ENCODE data around the gene ACVRL1. TPM values are rescaled to one million over a fixed set of nuclear protein-coding genes. Genes with fewer than 3 reads are reported as not detected.

Gene ACVRL1
- total and polyA plus RNA-seq, 4 donors, result 76.1 to 186 (median 115) TPM

GRCh38 chr12:51874000-51874399 lies 33.3 kb upstream of the ACVRL1 start:
- no peak overlapping the region for H3K4me3 ChIP-seq
- 39 to 47% methylated on average over 8 of the region's 8 CpGs for WGBS, 2 donors
- H3K9me3 ChIP-seq (ENCODE audit: control insufficient read depth in 4 of 4, insufficient read depth in 3 of 4, low read length in 3 of 4), result no peaks in the 10 kb centered on the region
- peaks cover 0 to 7% (median 0%) of the 10 kb centered on the region in 5 donors for H3K4me1 ChIP-seq (ENCODE audit: control insufficient read depth in 5 of 5, insufficient read depth in 5 of 5, low read length in 5 of 5)
- DNase-seq, result peak in 1 of 3 donors; percentile 54
- peaks cover 0 to 3% (median 3%) of the 10 kb centered on the region in 3 donors for H3K27me3 ChIP-seq (ENCODE audit: control insufficient read depth in 3 of 3, insufficient read depth in 3 of 3, low read length in 2 of 3)
- no peak for ATAC-seq (ENCODE audit: insufficient read depth, low FRiP score)
- no peaks in the 10 kb centered on the region for H3K36me3 ChIP-seq (ENCODE audit: control insufficient read depth in 4 of 4, insufficient read depth in 4 of 4, low read length in 4 of 4)
- no peak overlapping the region for H3K27ac ChIP-seq (ENCODE audit: low read depth in 1 of 2, low read length in 1 of 2)
- no peak overlapping the region for H3K9ac ChIP-seq (ENCODE audit: insufficient read depth in 1 of 2, low read length in 2 of 2)
- TF ChIP-seq, protein P1, sequence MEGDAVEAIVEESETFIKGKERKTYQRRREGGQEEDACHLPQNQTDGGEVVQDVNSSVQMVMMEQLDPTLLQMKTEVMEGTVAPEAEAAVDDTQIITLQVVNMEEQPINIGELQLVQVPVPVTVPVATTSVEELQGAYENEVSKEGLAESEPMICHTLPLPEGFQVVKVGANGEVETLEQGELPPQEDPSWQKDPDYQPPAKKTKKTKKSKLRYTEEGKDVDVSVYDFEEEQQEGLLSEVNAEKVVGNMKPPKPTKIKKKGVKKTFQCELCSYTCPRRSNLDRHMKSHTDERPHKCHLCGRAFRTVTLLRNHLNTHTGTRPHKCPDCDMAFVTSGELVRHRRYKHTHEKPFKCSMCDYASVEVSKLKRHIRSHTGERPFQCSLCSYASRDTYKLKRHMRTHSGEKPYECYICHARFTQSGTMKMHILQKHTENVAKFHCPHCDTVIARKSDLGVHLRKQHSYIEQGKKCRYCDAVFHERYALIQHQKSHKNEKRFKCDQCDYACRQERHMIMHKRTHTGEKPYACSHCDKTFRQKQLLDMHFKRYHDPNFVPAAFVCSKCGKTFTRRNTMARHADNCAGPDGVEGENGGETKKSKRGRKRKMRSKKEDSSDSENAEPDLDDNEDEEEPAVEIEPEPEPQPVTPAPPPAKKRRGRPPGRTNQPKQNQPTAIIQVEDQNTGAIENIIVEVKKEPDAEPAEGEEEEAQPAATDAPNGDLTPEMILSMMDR (IDR thresholded peaks at IDR 0.05; ENCODE audit: control extremely low read depth, extremely low read depth), result no peak

- H3K4me1 ChIP-seq (ENCODE audit: control insufficient read depth in 5 of 5, insufficient read depth in 5 of 5, low read length in 5 of 5), result peaks cover 0 to 5% (median 0%) of the 10 kb centered on the region in 5 donors
- no peak overlapping the region for H3K27ac ChIP-seq (ENCODE audit: low read depth in 1 of 2, low read length in 1 of 2)
- TF ChIP-seq, protein P1 (IDR thresholded peaks at IDR 0.05; ENCODE audit: control extremely low read depth, extremely low read depth), result no peak
- H3K9ac ChIP-seq (ENCODE audit: insufficient read depth in 1 of 2, low read length in 2 of 2), result no peak overlapping the region
- H3K4me3 ChIP-seq, result no peak overlapping the region
- no peaks in the 10 kb centered on the region for H3K9me3 ChIP-seq (ENCODE audit: control insufficient read depth in 4 of 4, insufficient read depth in 3 of 4, low read length in 3 of 4)
- 89 to 97% methylated on average over 4 of the region's 4 CpGs for WGBS, 2 donors
- H3K36me3 ChIP-seq (ENCODE audit: control insufficient read depth in 4 of 4, insufficient read depth in 4 of 4, low read length in 4 of 4), result no peaks in the 10 kb centered on the region
- ATAC-seq (ENCODE audit: insufficient read depth, low FRiP score), result no peak
- DNase-seq, result no peak
- peaks cover 0 to 3% (median 3%) of the 10 kb centered on the region in 3 donors for H3K27me3 ChIP-seq (ENCODE audit: control insufficient read depth in 3 of 3, insufficient read depth in 3 of 3, low read length in 2 of 3)
Observed at GRCh38 chr12:51874486-51874885, 32.8 kb upstream of the ACVRL1 start.

DNA sequence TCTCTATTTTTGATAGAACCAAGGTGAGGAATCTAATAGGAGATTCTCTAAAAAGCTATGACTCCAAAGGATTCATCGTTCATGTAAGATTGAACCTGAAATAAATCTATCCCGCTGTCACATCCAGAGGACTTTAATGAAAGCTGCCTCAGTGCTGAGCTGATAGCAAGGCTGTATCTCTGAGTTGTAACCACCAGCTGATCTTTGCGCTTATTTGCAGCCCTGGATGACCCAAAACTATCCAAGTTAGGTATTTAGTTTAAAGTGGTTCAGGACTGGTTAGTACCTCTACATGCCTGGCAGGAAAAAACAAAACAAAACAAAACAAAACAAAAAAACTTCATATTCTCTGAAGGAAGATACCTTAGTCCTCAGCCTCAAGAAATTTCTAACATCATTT lies 28.2 kb upstream of the ACVRL1 start:
- no peak for ATAC-seq (ENCODE audit: insufficient read depth, low FRiP score)
- WGBS, 2 donors, result 89 to 100% methylated on average over 3 of the region's 3 CpGs

More for the DNA sequence above, 28.2 kb upstream of the ACVRL1 start:
- Histone ChIP-seq H3K36me3 (ENCODE audit: control insufficient read depth in 4 of 4, insufficient read depth in 4 of 4, low read length in 4 of 4) (no peaks in the 10 kb centered on the region), H3K9me3 (ENCODE audit: control insufficient read depth in 4 of 4, insufficient read depth in 3 of 4, low read length in 3 of 4) (no peaks in the 10 kb centered on the region), H3K9ac (ENCODE audit: insufficient read depth in 1 of 2, low read length in 2 of 2) (no peak overlapping the region), H3K4me3 (no peak overlapping the region), H3K27ac (ENCODE audit: low read depth in 1 of 2, low read length in 1 of 2) (no peak overlapping the region), H3K27me3 (ENCODE audit: control insufficient read depth in 3 of 3, insufficient read depth in 3 of 3, low read length in 2 of 3) (no peaks in the 10 kb centered on the region), H3K4me1 (ENCODE audit: control insufficient read depth in 5 of 5, insufficient read depth in 5 of 5, low read length in 5 of 5) (no peaks in the 10 kb centered on the region)
- TF ChIP-seq, protein P1 (IDR thresholded peaks at IDR 0.05; ENCODE audit: control extremely low read depth, extremely low read depth), result no peak
- no peak for DNase-seq
